HG02588 (cell line): ENCODE measurements around the gene ASB18.

Source experiments
- ATAC-seq: cut with Tn5 transposase; IDR thresholded peaks from one replicate; pipeline ENCODE4 v1.9.1; 2021; ENCODE audit warnings: mild to moderate bottlenecking, moderate library complexity; ENCODE audit not compliant: unreplicated experiment

Gene ASB18

GRCh38 chr2:236176417-236176816, 87.8 kb downstream of the ASB18 start:
- ATAC-seq: no peak

GRCh38 chr2:236175548-236176150, 88.6 kb downstream of the ASB18 start:
- ATAC-seq: no peak

GRCh38 chr2:236173729-236174607, 90.2 kb downstream of the ASB18 start:
- no peak for ATAC-seq

GRCh38 chr2:236173036-236173728, 91.0 kb downstream of the ASB18 start:
- ATAC-seq: no peak

GRCh38 chr2:236172255-236173035, 91.8 kb downstream of the ASB18 start:
- no peak for ATAC-seq

- no peak for ATAC-seq
Observed at GRCh38 chr2:236171680-236172254, 92.4 kb downstream of the ASB18 start.

GRCh38 chr2:236171181-236171679, 93.0 kb downstream of the ASB18 start:
- no peak for ATAC-seq

GRCh38 chr2:236170590-236171165, 93.5 kb downstream of the ASB18 start:
- no peak for ATAC-seq

- ATAC-seq: no peak
Observed at GRCh38 chr2:236169741-236170589, 94.2 kb downstream of the ASB18 start.

- no peak for ATAC-seq
Observed at GRCh38 chr2:236169151-236169721, 95.0 kb downstream of the ASB18 start.

- no peak for ATAC-seq
Observed at GRCh38 chr2:236168110-236169080, 95.8 kb downstream of the ASB18 start, which contains the start of gene GBX2. GBX2 (minus strand) TSS chr2:236168386; CDS start chr2:236167971, 415 bp downstream.

- no peak for ATAC-seq
Observed at GRCh38 chr2:236167297-236168109, 96.7 kb downstream of the ASB18 start.

GRCh38 chr2:236166796-236167296, 97.4 kb downstream of the ASB18 start:
- ATAC-seq: no peak

- ATAC-seq: no peak
Observed at GRCh38 chr2:236165842-236166795, 98.1 kb downstream of the ASB18 start.
